KOPT-K1 (cell line): ENCODE results near the gene HYDIN.

Experiments used
- H3K27ac ChIP-seq: fragments of 200-600 bp; sonication (generic); 2 replicates; pipeline ENCODE4 v1.5.1; 2016; ENCODE audit warnings: antibody characterized with exemption, mild to moderate bottlenecking, low read depth, low read length; ENCODE audit not compliant: poor library complexity, severe bottlenecking
- H3K36me3 ChIP-seq: fragments of 200-600 bp; sonication (generic); 2 replicates; pipeline ENCODE4 v1.5.1; 2017; ENCODE audit warnings: antibody characterized with exemption, mild to moderate bottlenecking, low read length, moderate library complexity; ENCODE audit not compliant: insufficient read depth
- H3K9me3 ChIP-seq: fragments of 200-600 bp; sonication (generic); 2 replicates; pipeline ENCODE4 v1.5.1; 2017; ENCODE audit warnings: antibody characterized with exemption, low read length, mild to moderate bottlenecking; ENCODE audit not compliant: insufficient read depth, poor library complexity, severe bottlenecking

The HYDIN gene

DNA sequence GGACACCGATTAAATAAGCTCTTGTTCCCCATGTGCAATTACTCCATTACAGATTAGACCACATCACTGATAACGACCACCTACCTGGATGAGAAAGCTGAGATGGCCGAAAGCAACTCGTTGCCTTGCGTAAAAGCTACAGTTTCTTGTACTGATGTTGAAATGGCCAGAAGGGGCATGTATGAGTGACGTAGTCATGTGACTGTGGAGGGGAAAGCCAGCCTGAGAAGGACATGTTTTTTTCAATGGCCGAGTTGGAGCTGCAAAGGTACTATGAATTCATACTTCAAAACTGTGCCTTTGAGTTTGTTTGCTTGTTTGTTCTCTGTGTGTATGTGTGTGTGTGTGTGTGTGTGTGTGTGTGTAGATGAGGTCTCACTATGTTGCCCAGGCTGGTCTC, 17.0 kb upstream of the HYDIN start:
- Histone ChIP-seq H3K36me3 (no peaks in the 10 kb centered on the region), H3K9me3 (no peaks in the 10 kb centered on the region), H3K27ac (no peak overlapping the region)

DNA sequence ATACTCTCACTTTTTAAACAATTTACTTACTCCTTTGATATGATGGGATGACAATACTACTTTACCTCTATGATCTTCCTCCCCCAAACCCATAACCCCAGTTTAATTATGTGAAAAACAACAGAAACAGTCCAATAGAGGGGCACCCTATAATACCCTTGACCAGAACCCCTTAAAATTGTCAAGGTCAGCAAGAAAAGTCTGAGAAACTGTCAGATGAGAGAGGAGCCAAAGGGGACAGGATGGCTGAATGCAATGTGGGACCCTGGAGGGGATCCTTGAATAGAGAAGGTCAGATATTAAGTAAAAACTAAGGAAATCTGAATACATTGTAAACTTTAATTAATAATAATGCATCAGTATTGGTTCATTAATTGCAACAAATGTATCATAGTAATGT, 15.8 kb upstream of the HYDIN start:
- no peaks in the 10 kb centered on the region for H3K36me3 ChIP-seq
- H3K27ac ChIP-seq = no peak overlapping the region
- no peaks in the 10 kb centered on the region for H3K9me3 ChIP-seq

DNA sequence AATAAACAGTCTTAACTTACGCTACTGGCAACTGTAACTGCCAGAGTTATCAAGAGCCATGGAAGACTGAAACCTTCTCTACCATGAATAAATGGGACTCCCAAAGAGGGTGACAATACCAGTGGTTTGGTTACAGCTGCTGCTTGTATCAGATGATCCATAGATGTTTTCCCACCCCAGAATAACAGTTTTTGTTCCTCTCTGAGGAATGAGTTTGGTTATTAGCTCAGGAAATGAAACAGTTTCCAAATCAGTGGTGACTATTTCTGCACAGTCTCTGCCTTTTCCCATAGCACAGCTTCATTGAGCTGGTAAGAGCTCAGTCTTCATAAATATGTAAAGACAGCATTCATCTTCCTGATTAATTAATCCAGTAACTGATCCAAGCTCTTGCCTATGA, 14.0 kb upstream of the HYDIN start:
- H3K36me3 ChIP-seq = no peaks in the 10 kb centered on the region

DNA sequence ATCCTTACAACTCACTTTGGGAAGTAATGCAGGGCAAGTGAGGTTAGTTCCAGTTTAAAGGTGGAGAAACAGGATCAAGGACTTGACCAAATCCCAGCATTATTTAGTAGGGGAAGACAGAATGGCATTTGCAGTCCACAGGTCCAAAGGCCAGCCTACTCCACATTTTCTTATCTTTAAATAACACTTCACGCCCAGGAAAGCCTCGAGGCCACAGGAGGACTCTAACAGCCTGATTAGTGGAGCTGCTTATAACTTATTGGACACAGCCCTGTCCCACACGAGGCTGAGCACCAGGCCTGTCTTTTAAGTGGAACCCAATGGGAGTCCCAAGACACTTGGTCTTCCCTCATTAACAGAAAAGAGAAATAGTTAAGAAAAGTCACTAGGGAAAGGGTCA, 12.1 kb upstream of the HYDIN start:
- H3K36me3 ChIP-seq = no peaks in the 10 kb centered on the region
- H3K9me3 ChIP-seq = peaks cover under 1% of the 10 kb centered on the region
- no peak overlapping the region for H3K27ac ChIP-seq

More for the DNA sequence above, 14.0 kb upstream of the HYDIN start:
- Histone ChIP-seq H3K9me3 (no peaks in the 10 kb centered on the region), H3K27ac (no peak overlapping the region)

DNA sequence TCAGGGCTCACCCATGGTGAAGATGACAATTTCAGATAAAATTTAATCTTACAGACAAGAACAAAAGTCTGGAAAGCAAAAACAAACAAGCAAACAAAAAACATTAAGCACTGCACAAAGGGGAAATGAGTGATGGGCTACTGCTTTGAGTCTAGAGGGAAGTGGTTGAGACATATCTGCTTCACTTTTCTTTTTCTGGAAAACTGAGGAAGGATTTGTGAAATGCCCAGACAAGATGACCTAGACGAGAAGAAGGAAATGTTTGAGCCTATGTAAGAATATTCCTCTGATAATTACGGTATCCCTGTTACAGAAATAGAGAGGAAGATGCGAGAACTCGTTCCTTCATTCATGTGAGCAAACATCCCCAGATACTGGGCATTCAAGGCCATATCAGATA, 11.5 kb upstream of the HYDIN start:
- H3K9me3 ChIP-seq = peaks cover 6% of the 10 kb centered on the region
- no peak overlapping the region for H3K27ac ChIP-seq

DNA sequence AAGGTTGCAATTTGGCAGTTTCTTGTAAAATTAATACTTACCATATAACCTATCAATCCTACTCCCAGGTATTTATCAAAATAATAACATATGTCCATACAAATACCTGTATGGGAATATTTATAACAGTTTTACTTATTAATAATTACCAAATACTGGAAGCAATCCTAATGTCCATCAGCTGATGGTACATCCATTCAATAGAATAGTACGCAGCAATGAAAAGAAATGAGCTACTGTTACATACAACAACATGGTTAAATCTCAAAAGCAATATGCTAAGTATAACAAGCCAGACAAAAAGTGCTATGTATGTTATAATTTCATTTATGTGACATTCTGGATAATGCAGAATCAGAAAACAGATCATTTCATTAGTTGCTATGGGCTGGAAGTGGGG, 1.2 kb downstream of the HYDIN start:
- Histone ChIP-seq H3K9me3 (peaks cover 37% of the 10 kb centered on the region), H3K27ac (no peak overlapping the region), H3K36me3 (no peaks in the 10 kb centered on the region)

More for the DNA sequence above, 11.5 kb upstream of the HYDIN start:
- no peaks in the 10 kb centered on the region for H3K36me3 ChIP-seq

DNA sequence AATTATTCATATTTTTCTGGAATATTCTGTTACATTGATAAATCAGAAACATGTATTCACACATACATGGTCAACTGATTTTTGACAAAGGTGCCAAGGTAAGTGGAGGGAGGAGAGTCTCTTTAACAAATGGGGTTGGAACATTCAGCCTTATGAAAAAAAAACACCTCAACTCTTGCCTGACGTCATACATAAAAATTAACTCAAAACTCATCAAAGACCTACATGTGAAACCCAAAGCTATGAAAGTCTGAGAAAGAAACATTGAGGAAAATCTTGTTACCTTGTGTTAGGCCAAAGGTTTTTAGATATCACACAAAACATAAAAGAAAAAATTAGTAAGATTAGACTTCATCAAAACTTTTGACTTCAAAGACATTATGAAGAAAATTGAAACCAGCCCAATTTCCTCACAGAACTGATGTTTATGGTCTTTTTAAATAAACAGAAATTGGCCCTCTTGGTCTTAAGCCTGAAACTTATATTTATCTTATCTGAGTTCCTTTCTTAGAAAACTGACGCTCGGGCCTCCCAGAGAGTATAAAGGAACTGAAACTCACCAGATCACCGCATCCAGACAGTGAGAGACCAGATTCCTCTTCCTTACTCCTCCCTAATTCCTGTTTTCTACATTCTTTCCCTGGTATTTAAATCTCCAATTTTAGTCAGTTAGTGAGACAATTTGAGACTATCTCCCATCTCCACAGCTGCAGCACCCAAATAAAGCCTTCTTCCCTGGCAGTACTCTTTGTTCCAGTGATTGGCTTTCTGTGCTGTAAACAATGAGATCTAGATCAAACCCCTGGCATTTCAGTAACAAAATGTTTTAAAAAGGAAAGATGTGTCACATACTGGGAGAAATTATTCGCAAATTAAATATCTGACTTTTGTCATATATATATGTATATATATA, 4.0 kb downstream of the HYDIN start:
- no peak overlapping the region for H3K27ac ChIP-seq
- H3K9me3 ChIP-seq = peaks cover 45% of the 10 kb centered on the region
- no peaks in the 10 kb centered on the region for H3K36me3 ChIP-seq

DNA sequence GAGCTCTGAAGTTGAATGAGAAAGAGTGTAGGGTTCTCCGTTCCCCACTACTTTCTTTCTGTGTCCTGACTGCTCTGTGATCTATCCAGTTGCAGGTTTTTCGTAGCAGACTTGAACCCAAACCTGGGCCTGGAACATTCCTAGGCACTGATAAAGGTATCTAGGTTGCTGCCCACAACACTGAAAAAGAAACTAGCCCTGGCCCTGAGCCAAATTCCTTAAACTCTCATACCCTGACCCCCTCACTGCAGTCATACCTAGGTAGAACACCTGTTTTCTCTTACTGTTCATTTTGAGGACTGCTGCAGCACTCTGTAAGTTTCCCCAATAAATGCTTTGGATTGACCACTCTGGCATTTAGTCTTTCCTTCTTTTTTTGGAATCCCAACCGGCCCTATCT, 5.4 kb downstream of the HYDIN start:
- Histone ChIP-seq H3K9me3 (peaks cover 41% of the 10 kb centered on the region), H3K36me3 (no peaks in the 10 kb centered on the region), H3K27ac (no peak overlapping the region)

DNA sequence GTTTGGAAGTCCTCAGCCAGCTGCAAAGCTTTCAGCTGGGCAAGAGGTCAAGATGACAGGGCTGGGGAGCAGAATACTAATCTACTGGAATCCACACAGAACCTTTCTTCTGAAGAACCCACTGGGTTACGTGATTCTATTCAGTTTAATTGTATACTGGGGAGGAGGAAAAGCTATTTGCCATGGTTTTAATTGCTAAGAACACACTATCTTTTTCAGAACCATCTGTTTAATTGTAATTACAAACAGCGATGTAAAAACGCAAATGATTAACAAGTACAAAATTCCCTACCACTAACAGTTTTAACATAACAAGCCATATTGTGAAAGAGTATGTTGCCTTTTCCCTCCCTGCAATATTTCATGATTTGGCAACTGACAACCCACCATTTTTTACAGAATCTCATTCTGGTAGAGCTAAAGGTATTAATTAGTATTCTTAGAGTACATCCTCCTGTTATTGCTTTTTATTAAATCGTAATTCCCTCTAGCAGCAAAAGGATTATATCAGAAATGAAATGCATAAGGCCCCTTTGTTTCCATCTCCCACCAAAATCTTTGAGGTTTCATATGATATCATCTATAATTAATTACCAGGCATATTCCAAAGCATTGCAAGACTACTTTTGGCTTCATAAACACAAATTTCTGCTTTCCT, 12.1 kb downstream of the HYDIN start:
- peaks cover 8% of the 10 kb centered on the region for H3K9me3 ChIP-seq
- H3K27ac ChIP-seq = no peak overlapping the region
- H3K36me3 ChIP-seq = no peaks in the 10 kb centered on the region

DNA sequence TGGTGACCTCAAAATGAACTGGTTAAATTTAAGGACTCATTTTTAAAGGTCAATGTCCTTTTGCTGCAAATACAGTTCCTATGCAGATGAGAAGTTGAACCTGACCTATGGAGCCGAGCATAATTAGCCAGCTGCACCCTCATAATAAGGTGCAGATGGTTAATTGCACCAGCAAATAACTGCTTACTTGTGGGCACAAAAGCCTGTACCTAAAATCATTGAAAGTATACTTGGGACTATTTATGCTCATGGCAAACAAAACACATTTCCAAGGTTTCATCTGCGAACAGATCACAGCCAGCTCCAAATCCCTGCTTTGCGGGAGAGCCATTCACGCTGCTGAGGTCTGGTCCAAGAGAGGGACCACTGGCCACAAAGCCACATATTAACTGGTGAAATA, 13.0 kb downstream of the HYDIN start:
- Histone ChIP-seq H3K36me3 (no peaks in the 10 kb centered on the region), H3K9me3 (peaks cover 8% of the 10 kb centered on the region), H3K27ac (no peak overlapping the region)

DNA sequence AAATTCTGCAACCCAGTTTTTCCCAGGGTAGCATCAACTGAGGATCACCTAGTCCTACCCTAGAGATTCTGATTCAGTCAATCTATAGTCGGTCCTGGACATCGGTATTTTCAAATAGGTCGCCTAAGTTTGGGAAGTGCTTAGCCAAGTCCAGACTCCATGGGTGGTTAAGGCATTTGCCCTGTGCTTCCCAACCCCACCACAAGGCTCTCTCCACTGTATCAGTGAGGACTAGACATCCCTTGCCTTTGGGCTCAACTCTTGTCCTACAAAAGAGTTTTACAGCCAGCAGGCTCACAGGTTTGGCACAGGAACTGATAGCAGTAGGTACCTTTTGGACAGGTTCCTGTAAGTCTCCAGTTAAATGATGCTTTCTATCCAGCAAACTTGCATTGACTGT, 13.8 kb downstream of the HYDIN start:
- H3K9me3 ChIP-seq = peaks cover 2% of the 10 kb centered on the region
- H3K36me3 ChIP-seq = no peaks in the 10 kb centered on the region
- no peak overlapping the region for H3K27ac ChIP-seq

DNA sequence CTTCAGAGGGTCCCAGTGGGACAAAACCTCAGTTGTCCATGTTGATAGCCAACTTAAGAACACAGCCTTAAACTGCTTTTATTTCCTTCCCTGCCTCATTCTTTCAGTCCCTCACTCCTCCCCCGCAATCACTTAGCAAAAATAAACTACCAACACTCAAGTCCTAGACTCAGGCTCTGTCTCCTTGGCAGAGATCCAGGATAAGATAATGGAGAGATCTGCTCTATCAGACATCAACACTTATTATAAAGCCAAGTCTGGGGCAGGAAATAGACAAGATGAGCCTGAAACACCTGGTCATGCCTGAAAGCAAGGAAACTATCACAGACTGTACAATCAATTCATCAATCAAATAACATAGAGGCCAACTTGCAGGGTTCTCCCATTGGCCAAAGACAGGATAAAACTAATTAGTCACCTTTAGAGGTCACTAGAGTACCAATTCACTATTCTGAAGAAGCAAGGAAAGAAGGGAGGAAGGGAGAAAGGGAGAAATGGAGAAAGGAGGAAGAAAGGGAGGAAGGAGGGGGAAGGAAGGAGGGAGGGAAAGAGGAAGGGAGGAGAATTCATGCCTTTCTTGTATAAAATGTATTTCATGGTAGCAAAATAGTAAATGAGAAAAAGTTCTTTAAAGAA, 15.7 kb downstream of the HYDIN start:
- Histone ChIP-seq H3K9me3 (peaks cover 6% of the 10 kb centered on the region), H3K36me3 (no peaks in the 10 kb centered on the region), H3K27ac (no peak overlapping the region)

DNA sequence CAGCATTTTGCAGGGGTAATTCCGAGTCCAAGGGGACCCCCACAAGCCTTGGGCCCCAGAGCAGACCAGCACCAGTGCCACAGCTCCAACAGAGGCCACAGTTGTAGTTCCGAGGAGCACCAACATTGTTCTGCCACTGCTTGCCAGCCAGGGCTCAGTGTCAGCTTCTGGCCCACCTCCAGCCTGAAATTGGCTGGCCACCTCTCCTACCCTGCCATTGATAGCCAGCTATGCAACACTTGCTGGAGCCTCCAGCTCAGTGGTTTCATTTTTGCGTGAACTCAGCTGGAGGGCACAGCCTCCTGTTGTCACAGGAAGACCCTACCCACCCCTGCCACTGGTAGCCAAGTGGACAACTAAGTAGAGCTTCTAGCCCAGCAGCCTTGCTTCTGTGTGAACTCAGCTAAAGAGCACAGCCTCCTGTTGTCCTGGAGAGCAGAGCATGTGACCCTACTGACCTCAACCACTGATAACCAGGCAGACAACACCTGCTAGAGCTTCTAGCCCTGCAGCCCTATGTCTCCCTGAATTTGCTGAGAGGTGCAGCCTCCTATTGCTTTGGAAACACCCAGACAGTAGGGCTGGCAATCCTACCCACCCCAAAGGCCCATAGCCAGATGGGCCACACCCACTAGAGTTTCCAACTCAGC, 24.9 kb downstream of the HYDIN start:
- Histone ChIP-seq H3K9me3 (peaks cover 25% of the 10 kb centered on the region), H3K27ac (no peak overlapping the region), H3K36me3 (no peaks in the 10 kb centered on the region)

DNA sequence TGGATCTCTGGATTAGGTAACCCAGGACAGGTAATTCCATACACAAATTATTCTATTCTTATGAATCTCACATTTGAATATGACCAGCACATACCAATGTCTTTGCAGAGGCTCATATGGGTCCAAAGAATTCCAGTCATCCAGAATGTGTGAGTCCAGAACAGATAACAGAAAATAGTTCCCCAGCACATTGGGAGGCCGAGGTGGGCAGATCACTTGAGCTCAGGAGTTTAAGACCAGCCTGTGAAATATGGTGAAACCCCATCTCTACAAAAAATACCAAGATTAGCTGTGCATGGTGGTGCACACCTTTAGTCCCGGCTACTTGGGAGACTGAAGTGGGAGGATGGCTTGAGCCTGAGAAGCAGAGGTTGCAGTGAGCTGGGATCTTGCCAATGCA, 26.9 kb downstream of the HYDIN start:
- H3K36me3 ChIP-seq = no peaks in the 10 kb centered on the region
- no peak overlapping the region for H3K27ac ChIP-seq
- peaks cover 23% of the 10 kb centered on the region for H3K9me3 ChIP-seq

DNA sequence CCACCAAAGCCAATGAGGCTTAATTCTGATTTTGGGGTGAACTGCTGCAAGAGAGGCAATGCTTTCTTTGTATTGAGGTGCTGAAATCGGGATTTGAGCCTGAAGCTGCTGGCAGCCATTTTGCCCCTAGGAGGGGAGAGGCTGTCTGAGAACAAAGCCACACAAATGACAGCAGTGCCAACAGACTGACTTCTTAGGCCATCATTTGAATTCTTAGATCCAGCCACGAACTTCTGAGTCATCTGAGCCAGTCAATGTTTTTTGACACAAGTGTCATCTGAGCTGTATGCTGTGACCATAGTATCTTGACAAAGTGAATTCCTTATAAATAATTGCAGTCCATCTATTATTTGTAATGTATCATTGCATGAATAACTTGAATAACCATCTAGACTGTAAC, 29.0 kb downstream of the HYDIN start:
- peaks cover 13% of the 10 kb centered on the region for H3K9me3 ChIP-seq
- H3K36me3 ChIP-seq = no peaks in the 10 kb centered on the region
- no peak overlapping the region for H3K27ac ChIP-seq
